Stimulated activated CD4-positive, alpha-beta T cell treated with anti-CD3 and anti-CD28 coated beads, Interleukin-4, amount 100 ng/mL, for 4 hours (primary cell): Measurements from ENCODE around the gene SEC14L3.
A peak's percentile ranks its signal among the peaks of the same experiment; 100 is the strongest.

Source experiments
- DNase-seq, 2 experiments: peaks; one replicate each; pipeline ENCODE4 v3.0.0-alpha.2; 2020

Gene SEC14L3

GRCh38 chr22:30421695-30422480 is 49.9 kb downstream of the SEC14L3 start:
- DNase-seq = no peak

- DNase-seq = no peak
Measured at GRCh38 chr22:30420347-30421125, 51.3 kb downstream of the SEC14L3 start.

DNA sequence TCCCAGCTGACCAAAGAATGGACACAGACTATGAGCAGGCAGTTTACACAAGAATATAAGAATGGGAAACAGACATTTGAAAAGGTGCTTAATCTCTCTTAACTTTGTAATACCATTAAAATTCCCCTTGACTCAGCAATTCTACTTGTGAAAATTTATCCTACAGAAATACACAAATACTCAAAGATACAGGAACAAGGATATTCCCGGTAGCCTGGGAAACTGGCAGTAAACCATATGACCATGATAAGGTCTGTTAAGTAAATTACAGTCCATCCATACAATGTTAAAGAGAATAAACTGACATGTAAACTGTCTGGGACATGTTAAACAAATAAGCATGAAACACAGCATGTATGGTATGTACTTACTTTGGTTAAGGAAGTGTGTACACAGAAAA is 55.0 kb downstream of the SEC14L3 start:
- no peak for DNase-seq

- no peak for DNase-seq
Measured at GRCh38 chr22:30416403-30416802, 55.4 kb downstream of the SEC14L3 start.

- no peak for DNase-seq
Measured at GRCh38 chr22:30414525-30415047, 57.2 kb downstream of the SEC14L3 start.

- peak in 1 of 2 experiments; percentile 19 for DNase-seq
Measured at GRCh38 chr22:30413745-30414524, 57.9 kb downstream of the SEC14L3 start.

GRCh38 chr22:30413001-30413400 is 58.8 kb downstream of the SEC14L3 start:
- no peak for DNase-seq

DNA sequence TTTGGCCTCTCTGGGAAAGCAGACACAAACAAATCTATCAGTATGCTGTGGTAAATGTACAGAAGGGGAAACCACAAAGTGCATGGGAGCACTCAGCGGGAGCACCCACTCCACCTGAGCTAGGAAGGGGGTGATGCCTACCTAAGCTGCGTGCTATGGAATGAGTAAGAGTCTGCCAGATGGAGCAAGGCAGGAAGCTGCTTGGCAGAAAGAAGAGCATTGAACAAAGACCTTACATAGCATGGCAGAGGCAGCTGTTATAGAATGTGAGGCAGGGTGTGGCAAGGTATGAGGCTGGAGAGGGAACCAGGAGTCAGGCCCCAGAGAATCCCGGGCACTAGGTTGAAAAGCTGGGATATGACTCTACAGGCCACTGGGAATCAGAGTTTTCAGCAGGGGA is 60.0 kb downstream of the SEC14L3 start:
- no peak for DNase-seq
